Heart right ventricle (tissue), 16 donors: ENCODE measurements around the gene ZNF487. TPM values are rescaled to one million over a fixed set of nuclear protein-coding genes. Genes with fewer than 3 reads are reported as not detected.
"Not testable (repeated sequence)": the region's sequence is repeated elsewhere in the genome, so short reads cannot be mapped to it uniquely, and the experiment has no call there.

Experiments used
- ATAC-seq, 8 donors: fragments of 200-7000 bp; cut with Tn5 transposase; one replicate each; pipeline ENCODE4 v1.9.1; 2020; ENCODE audit warnings: mild to moderate bottlenecking in 8 of 8, moderate library complexity in 8 of 8, moderate number of reproducible peaks in 1 of 8
- DNase-seq, 2 donors: peaks; one replicate each; pipeline ENCODE4 v3.0.0-alpha.2; 2020
- H3K27ac ChIP-seq, 10 donors: fragments of 200-600 bp; sonication (generic) in 2 of 10; one replicate each; pipeline versions ENCODE4 v1.5.0 to v1.8.0; 2020 to 2022; ENCODE audit warnings: mild to moderate bottlenecking in 3 of 10
- H3K27me3 ChIP-seq, 7 donors: fragments of 200-600 bp; one replicate each; pipeline ENCODE4 v1.8.0; 2021 to 2022; ENCODE audit warnings: mild to moderate bottlenecking in 2 of 7
- H3K36me3 ChIP-seq, 9 donors: fragments of 200-600 bp; sonication (generic) in 1 of 9; one replicate each; pipeline versions ENCODE4 v1.5.0 to v1.8.0; 2020 to 2022; ENCODE audit warnings: mild to moderate bottlenecking in 2 of 9
- H3K4me1 ChIP-seq, 9 donors: fragments of 200-600 bp; sonication (generic) in 1 of 9; one replicate each; pipeline versions ENCODE4 v1.5.0 to v1.8.0; 2020 to 2022; ENCODE audit warnings: mild to moderate bottlenecking in 4 of 9
- H3K4me3 ChIP-seq, 10 donors: fragments of 200-600 bp; sonication (generic) in 2 of 10; one replicate each; pipeline versions ENCODE4 v1.5.0 to v1.8.0; 2020 to 2022; ENCODE audit warnings: mild to moderate bottlenecking in 7 of 10, moderate library complexity in 2 of 10
- H3K9me3 ChIP-seq, 11 donors: fragments of 200-600 bp in 10 of 11; sonication (generic) in 2 of 11; one replicate each; pipeline versions ENCODE4 v1.5.0 to v1.8.0; 2013 to 2022; ENCODE audit warnings: mild to moderate bottlenecking in 2 of 11, control low read depth in 1 of 11, moderate library complexity in 1 of 11
- CTCF ChIP-seq, 9 donors: fragments of 200-600 bp; sonication (generic) in 2 of 9; IDR thresholded peaks; one replicate each; pipeline versions ENCODE4 v1.5.0 to v1.8.0; 2021 to 2022; ENCODE audit warnings: antibody characterized with exemption in 9 of 9, mild to moderate bottlenecking in 5 of 9, moderate library complexity in 1 of 9
- WGBS, 2 donors: extraction: QIAGEN DNeasy Blood & Tissue Kit; methylation state at CpG; one replicate each; pipeline ENCODE4 v1.1.7; 2013; ENCODE audit warnings: inconsistent platforms in 1 of 2; 5-methylcytosine and 5-hydroxymethylcytosine counted together
- intact Hi-C, 10 donors: fragments of 100-400 bp; cut with DNase I; formaldehyde crosslinking; loops; one replicate each; pipeline versions ENCODE4 v1.11.1 to v1.14.2; 2022
- polyA plus RNA-seq, 2 donors: library from polyadenylated mRNA; stranded (reverse); fragments of 200-250 nt; gene quantifications; one replicate each; pipeline ENCODE4 v1.2.3, GENCODE V29; 2013
- total RNA-seq, 10 donors: library from RNA; stranded (reverse); fragmentation: NEBNext Ultra II Directional in 3 of 10; extraction: Animal tissue kit (Norgen Biotek cat#: 25700) in 3 of 10; gene quantifications; one replicate each; pipeline versions ENCODE4 v1.2.1 to v1.2.4, GENCODE V29; 2021 to 2023
- donor health status: Arrhythmogenic right ventricular cardiomyopathy.
- donor health status: ischemic (EF 13 %, LVEDD 7.1; RV severe dilation, severe dysfunction).
- donor health status: healthy with polysubstance abuse.
- donor health status: DM: no; HTN: yes; CAD: no.
- donor health status: DM: no; HTN: no; CAD: no.
- donor health status: ischemic (EF 25% LVEDD 6.9; RV normal size, moderate dysfunction).
- donor health status: ischemic (EF 25% LVEDD 5.7; RV mildly dilated, moderate dysfunction).
- donor health status: healthy.
- donor health status: DM: yes; HTN: yes; CAD: no.
- donor health status: Ischemic cardiomyopathy.
- donor health status: ischemic (EF 35%, LVEDD 5.7; RV mildly dilated, moderate dysfunction).
- donor health status: nonischemic (EF 11% LVEDD 7.7; RV severe dilation, severe dysfunction).
- donor health status: DM: yes; HTN: yes; CAD: no.
- donor health status: PGD.
- donor health status: ischemic (EF 29% LVEDD 5.4; RV normal size, mild dysfunction).
- donor health status: nonischemic (EF 23%, LVEDD 6.1; RV moderate dilation, normal function).

Gene ZNF487
- total and polyA plus RNA-seq, 12 donors: 1.6 to 4.3 (median 2.4) TPM

- H3K27me3 ChIP-seq: no peaks in the 10 kb centered on the region
- H3K9me3 ChIP-seq: no peaks in the 10 kb centered on the region
- DNase-seq: no peak
- 70 to 71% methylated on average over 7 of the region's 7 CpGs for WGBS, 2 donors
- H3K4me1 ChIP-seq: peaks cover 4 to 65% (median 31%) of the 10 kb centered on the region in 9 donors
- peak; percentile 15 to 65 (median 51) for TF ChIP-seq CTCF (IDR thresholded peaks at IDR 0.05)
- ATAC-seq: peak in 7 of 8 donors; percentile 55 to 77 (median 64)
- H3K4me3 ChIP-seq: no peak overlapping the region
- intact Hi-C loops: loop anchor here in 1 of 10 donors (5.0 kb wide), 1 partner anchor 62 kb away; no protein-coding TSS in a partner anchor
- peaks cover 0 to 97% (median 51%) of the 10 kb centered on the region in 9 donors for H3K36me3 ChIP-seq
- H3K27ac ChIP-seq: peak overlapping the region in 1 of 10 donors; percentile 33
These were observed 46.2 kb upstream of the ZNF487 start for GRCh38 chr10:43390759-43391158.

- 89% methylated on average over 6 of the region's 6 CpGs for WGBS, 2 donors
- H3K9me3 ChIP-seq: no peaks in the 10 kb centered on the region
- no peaks in the 10 kb centered on the region for H3K27me3 ChIP-seq
- H3K27ac ChIP-seq: no peak overlapping the region
- no peak for TF ChIP-seq CTCF (IDR thresholded peaks at IDR 0.05)
- H3K4me3 ChIP-seq: no peak overlapping the region
- intact Hi-C loops: loop anchor here in 1 of 10 donors (5.0 kb wide), 1 partner anchor 61 kb away; no protein-coding TSS in a partner anchor
- H3K4me1 ChIP-seq: peaks cover 4 to 72% (median 36%) of the 10 kb centered on the region in 9 donors
- peaks cover 0 to 94% (median 48%) of the 10 kb centered on the region in 9 donors for H3K36me3 ChIP-seq
- DNase-seq: no peak
- no peak for ATAC-seq
These were observed 45.4 kb upstream of the ZNF487 start for GRCh38 chr10:43391496-43391895.

GRCh38 chr10:43392748-43393147 lies 44.2 kb upstream of the ZNF487 start:
- Histone ChIP-seq H3K4me3 (no peak overlapping the region), H3K9me3 (no peaks in the 10 kb centered on the region), H3K27me3 (no peaks in the 10 kb centered on the region), H3K4me1 (peaks cover 4 to 78% (median 41%) of the 10 kb centered on the region in 9 donors), H3K27ac (no peak overlapping the region), H3K36me3 (peaks cover 0 to 81% (median 36%) of the 10 kb centered on the region in 9 donors)
- DNase-seq: no peak
- ATAC-seq: no peak
- WGBS, 2 donors: 83 to 91% methylated on average over 3 of the region's 3 CpGs
- intact Hi-C loops: loop anchor here in 1 of 10 donors (5.0 kb wide), 1 partner anchor 60 kb away; no protein-coding TSS in a partner anchor
- TF ChIP-seq CTCF (IDR thresholded peaks at IDR 0.05): no peak

GRCh38 chr10:43393186-43393585 lies 43.7 kb upstream of the ZNF487 start:
- H3K27me3 ChIP-seq, H3K9me3 ChIP-seq, H3K4me3 ChIP-seq, DNase-seq, ATAC-seq: not testable (repeated sequence)
- Histone ChIP-seq H3K27ac (peak overlapping the region in 1 of 10 donors; percentile 98), H3K36me3 (peaks cover 0 to 77% (median 36%) of the 10 kb centered on the region in 9 donors), H3K4me1 (peaks cover 7 to 81% (median 45%) of the 10 kb centered on the region in 9 donors)
- 96 to 98% methylated on average over 11 of the region's 11 CpGs for WGBS, 2 donors
- intact Hi-C loops: loop anchor here in 1 of 10 donors (5.0 kb wide), 1 partner anchor 59 kb away; no protein-coding TSS in a partner anchor
